WERI-Rb-1 (cell line): ENCODE data around the gene DKK1.
A peak's percentile ranks its signal among the peaks of the same experiment; 100 is the strongest.

Experiments used
- DNase-seq: peaks from one replicate; pipeline ENCODE4 v3.0.0-alpha.2; 2020
- H3K27ac ChIP-seq: fragments of 250-450 bp; sonication (Bioruptor Pico); 2 replicates; pipeline ENCODE4 v1.5.1; 2020; ENCODE audit warnings: mild to moderate bottlenecking, moderate library complexity
- H3K27me3 ChIP-seq: fragments of 250-450 bp; sonication (Bioruptor Pico); 2 replicates; pipeline ENCODE4 v1.5.1; 2021; ENCODE audit warnings: mild to moderate bottlenecking, low read depth, moderate library complexity; ENCODE audit not compliant: insufficient read depth, severe bottlenecking
- H3K36me3 ChIP-seq: fragments of 250-450 bp; sonication (Bioruptor Pico); 2 replicates; pipeline ENCODE4 v1.5.1; 2020; ENCODE audit warnings: mild to moderate bottlenecking, moderate library complexity
- H3K4me3 ChIP-seq: 2 replicates; pipeline ENCODE4 v1.5.1; 2011; ENCODE audit warnings: low read depth, mild to moderate bottlenecking, control low read depth, low read length
- H3K9me3 ChIP-seq: fragments of 250-450 bp; sonication (Bioruptor Pico); 2 replicates; pipeline ENCODE4 v1.5.1; 2021; ENCODE audit warnings: mild to moderate bottlenecking, moderate library complexity; ENCODE audit not compliant: severe bottlenecking
- TF ChIP-seq, protein P1 (sequence below): IDR thresholded peaks from 2 replicates; pipeline ENCODE4 v1.5.1; 2011; ENCODE audit warnings: low read depth, mild to moderate bottlenecking, control low read depth, inconsistent platforms, low read length

Gene DKK1

DNA sequence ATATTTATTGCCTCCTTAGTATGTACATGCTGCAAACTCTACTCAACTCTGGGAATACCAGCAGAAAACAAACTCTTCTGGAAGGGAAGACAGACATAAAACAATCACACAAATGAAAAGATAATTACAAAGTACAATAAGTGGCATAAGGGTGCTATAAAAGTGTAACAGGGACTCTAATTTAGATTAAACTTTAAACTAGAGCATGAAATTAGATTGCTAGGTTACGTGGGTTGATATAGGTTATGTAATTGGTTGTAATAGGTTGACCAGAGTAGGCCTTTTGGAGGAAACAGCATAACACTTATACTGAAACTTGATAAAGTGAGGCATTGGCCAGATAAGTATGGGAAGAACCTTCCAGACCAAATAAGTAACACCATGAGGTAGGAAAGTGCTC, 26.2 kb upstream of the DKK1 start:
- Histone ChIP-seq H3K27ac (no peak overlapping the region), H3K9me3 (no peaks in the 10 kb centered on the region), H3K27me3 (no peaks in the 10 kb centered on the region), H3K36me3 (no peaks in the 10 kb centered on the region), H3K4me3 (no peak overlapping the region)
- no peak for DNase-seq
- TF ChIP-seq, protein P1, sequence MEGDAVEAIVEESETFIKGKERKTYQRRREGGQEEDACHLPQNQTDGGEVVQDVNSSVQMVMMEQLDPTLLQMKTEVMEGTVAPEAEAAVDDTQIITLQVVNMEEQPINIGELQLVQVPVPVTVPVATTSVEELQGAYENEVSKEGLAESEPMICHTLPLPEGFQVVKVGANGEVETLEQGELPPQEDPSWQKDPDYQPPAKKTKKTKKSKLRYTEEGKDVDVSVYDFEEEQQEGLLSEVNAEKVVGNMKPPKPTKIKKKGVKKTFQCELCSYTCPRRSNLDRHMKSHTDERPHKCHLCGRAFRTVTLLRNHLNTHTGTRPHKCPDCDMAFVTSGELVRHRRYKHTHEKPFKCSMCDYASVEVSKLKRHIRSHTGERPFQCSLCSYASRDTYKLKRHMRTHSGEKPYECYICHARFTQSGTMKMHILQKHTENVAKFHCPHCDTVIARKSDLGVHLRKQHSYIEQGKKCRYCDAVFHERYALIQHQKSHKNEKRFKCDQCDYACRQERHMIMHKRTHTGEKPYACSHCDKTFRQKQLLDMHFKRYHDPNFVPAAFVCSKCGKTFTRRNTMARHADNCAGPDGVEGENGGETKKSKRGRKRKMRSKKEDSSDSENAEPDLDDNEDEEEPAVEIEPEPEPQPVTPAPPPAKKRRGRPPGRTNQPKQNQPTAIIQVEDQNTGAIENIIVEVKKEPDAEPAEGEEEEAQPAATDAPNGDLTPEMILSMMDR = no peak

DNA sequence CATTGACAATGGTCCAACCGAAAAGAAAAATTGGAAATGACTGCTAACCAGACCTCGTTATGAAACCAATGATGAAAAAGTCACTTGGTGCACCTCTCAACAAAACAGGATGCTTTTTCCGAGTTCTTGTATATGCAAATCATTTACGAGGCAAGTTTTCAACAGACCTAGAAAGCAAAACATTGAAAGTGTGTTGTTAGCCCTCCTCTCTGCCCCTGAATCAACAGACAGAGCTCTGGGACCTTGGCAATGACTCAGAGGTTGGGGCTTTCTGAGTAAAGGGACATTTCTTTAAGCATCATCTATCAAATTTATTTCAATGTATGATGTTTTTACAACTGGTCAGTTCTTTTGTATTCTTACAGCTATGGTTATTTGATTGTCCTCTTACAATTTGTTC, 16.3 kb upstream of the DKK1 start:
- Histone ChIP-seq H3K9me3 (no peaks in the 10 kb centered on the region), H3K27me3 (no peaks in the 10 kb centered on the region), H3K27ac (no peak overlapping the region), H3K36me3 (no peaks in the 10 kb centered on the region), H3K4me3 (no peak overlapping the region)
- no peak for DNase-seq
- TF ChIP-seq, protein P1 = no peak

DNA sequence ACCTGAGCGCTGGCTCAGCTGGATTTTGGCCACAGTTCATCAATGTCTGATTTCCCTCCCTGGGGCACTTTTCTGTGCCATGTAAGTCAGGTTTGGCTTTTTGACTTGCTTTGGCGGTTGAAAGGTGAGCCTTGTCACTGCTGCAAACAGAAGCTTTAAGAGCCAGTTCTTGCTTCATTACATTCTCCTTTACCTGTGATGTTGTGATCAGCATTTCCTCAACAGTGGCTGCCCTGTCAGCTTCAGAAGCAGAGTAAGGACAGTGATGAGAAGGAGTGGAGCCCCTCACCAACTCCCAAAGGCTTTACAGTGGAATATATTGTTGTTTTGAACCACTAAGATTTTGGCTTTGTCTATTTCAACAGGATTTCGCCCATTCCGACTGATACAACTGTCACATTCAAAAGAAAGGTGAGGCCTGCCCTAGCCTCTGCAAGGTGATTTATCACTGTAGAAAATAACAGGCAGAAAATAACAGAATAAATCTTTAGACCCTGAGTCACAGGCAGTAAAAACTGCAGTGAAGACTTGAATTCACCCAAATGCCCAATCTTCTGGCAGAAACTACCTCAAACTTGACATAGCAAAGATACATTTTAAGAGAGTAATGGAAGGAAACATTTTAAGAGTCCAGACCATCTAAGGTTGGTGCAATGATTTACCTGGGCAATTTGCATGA, 13.3 kb upstream of the DKK1 start:
- H3K9me3 ChIP-seq = no peaks in the 10 kb centered on the region
- DNase-seq = no peak
- no peak overlapping the region for H3K4me3 ChIP-seq
- H3K27ac ChIP-seq = no peak overlapping the region
- no peaks in the 10 kb centered on the region for H3K36me3 ChIP-seq
- TF ChIP-seq, protein P1 = no peak
- no peaks in the 10 kb centered on the region for H3K27me3 ChIP-seq

DNA sequence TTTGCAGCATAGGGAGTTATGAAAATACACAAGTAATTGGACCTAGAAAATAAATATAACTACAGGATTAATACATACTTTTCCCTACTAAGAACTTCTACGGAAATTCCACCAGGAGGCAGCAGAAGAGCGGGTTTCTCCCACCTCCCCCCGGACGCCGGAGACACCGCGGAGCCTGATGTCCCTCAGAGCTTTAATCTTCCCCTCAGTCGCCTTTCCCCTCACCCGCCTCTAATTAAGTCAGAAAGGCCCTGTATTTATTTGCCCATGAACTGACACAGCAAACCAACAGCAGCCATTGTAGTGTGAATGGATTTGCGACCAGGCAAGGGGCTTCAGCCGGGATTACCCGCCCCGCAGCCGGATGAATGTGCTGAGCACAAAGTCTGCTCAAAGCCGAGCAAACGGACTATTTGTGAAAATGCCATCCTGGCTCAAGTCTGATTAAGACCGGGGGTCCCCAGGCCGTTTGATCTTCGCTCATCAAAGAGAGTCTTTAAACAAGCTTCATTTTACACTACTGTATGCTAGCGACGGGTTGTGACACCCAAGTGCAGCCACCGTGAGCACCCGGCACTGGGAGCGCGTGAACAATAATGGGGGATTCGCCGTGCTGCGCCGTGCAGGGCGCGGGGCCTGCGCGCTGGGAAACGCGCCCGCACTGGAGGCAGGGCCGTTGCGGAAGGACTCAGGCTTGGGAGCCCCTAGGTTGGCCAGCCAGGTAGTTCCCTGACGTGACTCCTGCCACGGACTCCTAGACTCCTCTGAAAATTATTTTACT, 5.6 kb upstream of the DKK1 start:
- no peaks in the 10 kb centered on the region for H3K9me3 ChIP-seq
- TF ChIP-seq, protein P1 = peak; percentile 34; the same call in 1 of the 2 replicates
- DNase-seq = peak; percentile 50
- H3K27me3 ChIP-seq = peaks cover 22% of the 10 kb centered on the region
- peak overlapping the region; percentile 36 for H3K4me3 ChIP-seq
- H3K27ac ChIP-seq = no peak overlapping the region
- no peaks in the 10 kb centered on the region for H3K36me3 ChIP-seq

DNA sequence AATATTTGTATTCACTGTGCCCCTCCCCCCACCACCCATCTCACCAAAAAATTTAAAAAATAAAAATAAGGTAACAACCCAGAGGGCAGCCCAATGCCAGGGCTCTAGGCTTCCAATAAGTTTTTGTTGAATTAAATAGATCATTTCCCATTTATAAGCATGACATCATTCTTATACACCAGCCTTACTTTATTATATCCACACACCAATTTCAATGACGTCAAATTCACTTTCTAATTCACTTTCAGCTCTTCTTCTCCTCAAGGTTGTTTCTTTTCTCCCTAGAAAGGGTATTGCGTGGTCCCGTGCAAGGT, 1.2 kb upstream of the DKK1 start:
- TF ChIP-seq, protein P1 = no peak
- H3K4me3 ChIP-seq = no peak overlapping the region
- peaks cover 42% of the 10 kb centered on the region for H3K27me3 ChIP-seq
- no peaks in the 10 kb centered on the region for H3K9me3 ChIP-seq
- DNase-seq = no peak
- H3K27ac ChIP-seq = no peak overlapping the region
- no peaks in the 10 kb centered on the region for H3K36me3 ChIP-seq
